Endothelial cell of umbilical vein (primary cell): ENCODE data around the gene CTU2. TPM values are rescaled to one million over a fixed set of nuclear protein-coding genes. Genes with fewer than 3 reads are reported as not detected.

Experiments
- BruUV-seq: library from RNA; stranded (reverse); fragments of 400-500 nt; replicated peaks from 2 replicates; lab custom pipeline; 2021; lab: Mats Ljungman, UMichigan
- CTCF ChIA-PET: fragments of 300-600, 350-600 bp; sonication (Branson Sonifier 250); formaldehyde crosslinking; loops from one replicate; lab custom pipeline; 2021; ENCODE audit warnings: antibody characterized with exemption, inconsistent platforms; lab: Charles Lee
- POLR2A ChIA-PET: fragments of 300-600, 350-600 bp; sonication (Branson Sonifier 250); formaldehyde crosslinking; loops from one replicate; lab custom pipeline; 2021; ENCODE audit warnings: antibody characterized with exemption, inconsistent platforms; lab: Charles Lee
- DNase-seq: peaks from one replicate; pipeline ENCODE4 v3.0.0-alpha.2; 2011; ENCODE audit warnings: low read depth, low spot score
- FAIRE-seq: peaks from 2 replicates; lab custom pipeline; 2011; peaks lifted over from hg19 to GRCh38; lab: Jason Lieb, UNC
- H2AFZ ChIP-seq: 2 replicates; pipeline ENCODE4 v1.6.0; 2012; ENCODE audit warnings: low read depth, low read length, control low read depth, inconsistent platforms
- H3K27ac ChIP-seq: 2 replicates; pipeline ENCODE4 v1.5.1; 2011; ENCODE audit warnings: low read depth, mild to moderate bottlenecking, control low read depth, low read length, moderate library complexity; ENCODE audit not compliant: insufficient read depth
- H3K27me3 ChIP-seq, 2 experiments: 2 replicates each; pipeline versions ENCODE4 v1.6.0 to v1.6.1; 2011; ENCODE audit warnings: low read length in 2 of 2, mixed read lengths in 1 of 2; ENCODE audit not compliant: control insufficient read depth in 2 of 2, insufficient read depth in 2 of 2
- H3K36me3 ChIP-seq, 2 experiments: 2 replicates in 1 of 2; 3 replicates in 1 of 2; pipeline ENCODE4 v1.5.1; 2011; ENCODE audit warnings: low read length in 2 of 2, mild to moderate bottlenecking in 1 of 2, moderate library complexity in 1 of 2; ENCODE audit not compliant: control insufficient read depth in 2 of 2, insufficient read depth in 2 of 2; ENCODE audit errors: extremely low read depth in 1 of 2
- H3K4me1 ChIP-seq: 3 replicates; pipeline ENCODE4 v1.5.1; 2011; ENCODE audit warnings: mild to moderate bottlenecking, low read length; ENCODE audit not compliant: control insufficient read depth, insufficient read depth; ENCODE audit errors: extremely low read depth
- H3K4me2 ChIP-seq: 2 replicates; pipeline ENCODE4 v1.6.1; 2011; ENCODE audit warnings: low read length, control low read depth, mixed read lengths; ENCODE audit not compliant: insufficient read depth
- H3K4me3 ChIP-seq, 3 experiments: fragments of 200-600 bp in 1 of 3; sonication (generic), shearing (Covaris generic) in 1 of 3; replicated peaks in 1 of 3; 2 replicates each; pipeline ENCODE4 v1.5.1; 2011 to 2016; ENCODE audit warnings: control low read depth in 3 of 3, low read length in 3 of 3, mild to moderate bottlenecking in 2 of 3, inconsistent platforms in 1 of 3, low read depth in 1 of 3, moderate library complexity in 1 of 3; ENCODE audit not compliant: insufficient read depth in 1 of 3
- H3K79me2 ChIP-seq: 2 replicates; pipeline ENCODE4 v1.6.0; 2012; ENCODE audit warnings: low read length, inconsistent platforms; ENCODE audit not compliant: control insufficient read depth, insufficient read depth
- H3K9ac ChIP-seq: replicated peaks from 2 replicates; pipeline ENCODE3; 2011; ENCODE audit warnings: low read length, control low read depth; ENCODE audit not compliant: insufficient read depth; ENCODE audit errors: extremely low read depth
- H3K9me1 ChIP-seq: replicated peaks from 3 replicates; pipeline ENCODE4 v1.6.0; 2011; ENCODE audit warnings: mild to moderate bottlenecking, low read length; ENCODE audit not compliant: control insufficient read depth, insufficient read depth; ENCODE audit errors: extremely low read depth
- H3K9me3 ChIP-seq: replicated peaks from 2 replicates; pipeline ENCODE4 v1.5.1; 2012; ENCODE audit warnings: low read length, inconsistent platforms; ENCODE audit not compliant: control insufficient read depth, insufficient read depth
- H4K20me1 ChIP-seq: replicated peaks from 2 replicates; pipeline ENCODE3; 2011; ENCODE audit warnings: mild to moderate bottlenecking, low read length; ENCODE audit not compliant: control insufficient read depth, insufficient read depth; ENCODE audit errors: extremely low read depth
- EZH2 ChIP-seq: IDR thresholded peaks from 2 replicates; pipeline ENCODE4 v1.6.1; 2012; ENCODE audit warnings: borderline replicate concordance, low read depth, mild to moderate bottlenecking, moderate library complexity, low read length, inconsistent platforms; ENCODE audit not compliant: severe bottlenecking
- FOS ChIP-seq: IDR thresholded peaks from 2 replicates; pipeline ENCODE4 v1.6.1; 2011; ENCODE audit warnings: mild to moderate bottlenecking, low read length, moderate library complexity, borderline replicate concordance; ENCODE audit not compliant: insufficient read depth
- GATA2 ChIP-seq: IDR thresholded peaks from 2 replicates; pipeline ENCODE4 v1.7.0; 2011; ENCODE audit warnings: low read depth, mild to moderate bottlenecking, moderate library complexity, mixed read lengths, low read length; ENCODE audit not compliant: insufficient read length, insufficient read depth
- JUN ChIP-seq: IDR thresholded peaks from 2 replicates; pipeline ENCODE4 v1.6.1; 2011; ENCODE audit warnings: borderline replicate concordance, low read depth; ENCODE audit not compliant: insufficient read length, insufficient read depth
- MYC ChIP-seq: IDR thresholded peaks from one replicate; pipeline ENCODE4 v1.6.1; 2011; ENCODE audit warnings: mild to moderate bottlenecking, low read depth, low read length
- POLR2A ChIP-seq: IDR thresholded peaks from 2 replicates; pipeline ENCODE4 v1.6.1; 2012; ENCODE audit warnings: low read depth, mild to moderate bottlenecking, control low read depth, low read length
- POLR2AphosphoS5 ChIP-seq: IDR thresholded peaks from 2 replicates; pipeline ENCODE4 v1.6.1; 2012; ENCODE audit warnings: low read depth, mild to moderate bottlenecking, control low read depth, low read length, moderate library complexity; ENCODE audit not compliant: insufficient read depth
- dilution Hi-C: fragments of 300-500 bp; cut with MboI; formaldehyde crosslinking; loops from one replicate; pipeline ENCODE4 v1.15.0; 2019; ENCODE audit warnings: low sequenced_read_pairs; ENCODE audit not compliant: extremely low pct_ligation_motif_present
- intact Hi-C: fragments of 100-400 bp; cut with micrococcal nuclease; formaldehyde crosslinking; loops from one replicate; pipeline ENCODE4 v1.10.0; 2022
- polyA plus RNA-seq, 4 experiments: library from polyadenylated mRNA; depleted of rRNA in 3 of 4; stranded (reverse) in 3 of 4; unstranded in 1 of 4; fragments of >200 nt; gene quantifications; 2 replicates each; pipeline versions ENCODE4 v1.2.1 to v1.2.3, GENCODE V29; 2011 to 2012; ENCODE audit warnings: missing spikeins in 1 of 4
- total RNA-seq: library from RNA; stranded (reverse); gene quantifications from 2 replicates; pipeline ENCODE4 v1.2.3, GENCODE V29; 2021
- TF ChIP-seq, protein P1 (sequence below): IDR thresholded peaks from 2 replicates; pipeline ENCODE4 v1.6.1; 2011; ENCODE audit not compliant: insufficient read depth, insufficient read length
- TF ChIP-seq, protein P2 (sequence below), 2 donors: IDR thresholded peaks; 1 replicate in 1 of 2; 2 replicates in 1 of 2; pipeline ENCODE4 v1.5.1; 2011; ENCODE audit warnings: low read length in 2 of 2, mild to moderate bottlenecking in 2 of 2, moderate library complexity in 2 of 2, control low read depth in 1 of 2, inconsistent platforms in 1 of 2, low read depth in 1 of 2; ENCODE audit not compliant: insufficient read depth in 1 of 2; ENCODE audit errors: extremely low read depth in 1 of 2

Gene CTU2
- total and polyA plus RNA-seq, 2 donors (not counting 3 experiments of a cell fraction or from before 2014, with no cell fraction given), result 26.1 to 33.7 TPM

DNA sequence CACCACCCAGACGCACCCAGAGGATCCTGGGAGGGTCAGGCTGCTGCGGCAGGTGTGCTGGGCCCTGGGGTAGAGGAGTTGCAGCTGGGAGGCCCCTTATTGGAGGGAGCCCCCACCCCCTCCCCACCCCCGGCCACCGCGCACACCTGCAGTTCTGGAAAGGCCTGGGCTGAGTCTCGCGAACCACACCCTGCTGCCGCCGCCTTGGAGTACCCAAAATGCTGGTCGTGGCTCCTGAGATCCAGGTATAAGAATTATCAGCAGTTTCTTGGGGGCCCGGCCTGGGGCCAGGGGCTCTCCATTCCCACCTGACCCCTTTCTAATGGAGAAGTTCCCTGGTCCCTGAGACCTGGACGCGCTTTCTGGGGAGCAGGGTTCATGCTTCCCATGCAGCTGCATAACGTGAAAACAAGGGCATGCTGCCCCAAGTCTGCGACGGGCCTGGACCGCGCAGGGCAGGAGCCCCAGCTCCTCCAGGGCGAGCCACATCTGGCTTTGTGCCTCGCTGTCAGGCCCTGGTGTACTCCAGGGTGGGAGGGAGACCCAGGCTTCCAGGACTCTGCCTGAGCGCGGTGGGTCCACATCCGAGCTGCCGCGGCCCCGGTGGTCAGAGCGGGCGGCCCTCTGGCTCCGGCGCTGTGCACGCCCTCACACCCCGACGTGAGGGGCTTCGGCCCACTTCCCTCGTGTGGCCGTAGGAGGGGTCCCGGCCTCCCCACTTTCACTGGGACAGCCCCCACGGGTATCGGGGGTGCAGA, 12.7 kb upstream of the CTU2 start:
- Histone ChIP-seq H3K9me3 (no peaks in the 10 kb centered on the region), H3K79me2 (no peaks in the 10 kb centered on the region), H3K4me2 (no peak overlapping the region), H3K36me3 (peaks cover 4 to 11% of the 10 kb centered on the region in 2 experiments), H3K27ac (no peak overlapping the region), H2AFZ (no peak overlapping the region), H4K20me1 (no peaks in the 10 kb centered on the region), H3K9ac (no peak overlapping the region), H3K9me1 (no peaks in the 10 kb centered on the region), H3K27me3 (no peaks in the 10 kb centered on the region), H3K4me3 (no peak overlapping the region), H3K4me1 (no peaks in the 10 kb centered on the region)
- no TSS peak for BruUV-seq
- ChIA-PET CTCF (no interaction called here), POLR2A (no interaction called here)
- FAIRE-seq, result no peak
- TF ChIP-seq POLR2AphosphoS5 (no peak), JUN (no peak), EZH2 (no peak), POLR2A (no peak), MYC (no peak), GATA2 (no peak), FOS (no peak)
- TF ChIP-seq, protein P1, sequence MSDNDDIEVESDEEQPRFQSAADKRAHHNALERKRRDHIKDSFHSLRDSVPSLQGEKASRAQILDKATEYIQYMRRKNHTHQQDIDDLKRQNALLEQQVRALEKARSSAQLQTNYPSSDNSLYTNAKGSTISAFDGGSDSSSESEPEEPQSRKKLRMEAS, result no peak
- TF ChIP-seq, protein P2, sequence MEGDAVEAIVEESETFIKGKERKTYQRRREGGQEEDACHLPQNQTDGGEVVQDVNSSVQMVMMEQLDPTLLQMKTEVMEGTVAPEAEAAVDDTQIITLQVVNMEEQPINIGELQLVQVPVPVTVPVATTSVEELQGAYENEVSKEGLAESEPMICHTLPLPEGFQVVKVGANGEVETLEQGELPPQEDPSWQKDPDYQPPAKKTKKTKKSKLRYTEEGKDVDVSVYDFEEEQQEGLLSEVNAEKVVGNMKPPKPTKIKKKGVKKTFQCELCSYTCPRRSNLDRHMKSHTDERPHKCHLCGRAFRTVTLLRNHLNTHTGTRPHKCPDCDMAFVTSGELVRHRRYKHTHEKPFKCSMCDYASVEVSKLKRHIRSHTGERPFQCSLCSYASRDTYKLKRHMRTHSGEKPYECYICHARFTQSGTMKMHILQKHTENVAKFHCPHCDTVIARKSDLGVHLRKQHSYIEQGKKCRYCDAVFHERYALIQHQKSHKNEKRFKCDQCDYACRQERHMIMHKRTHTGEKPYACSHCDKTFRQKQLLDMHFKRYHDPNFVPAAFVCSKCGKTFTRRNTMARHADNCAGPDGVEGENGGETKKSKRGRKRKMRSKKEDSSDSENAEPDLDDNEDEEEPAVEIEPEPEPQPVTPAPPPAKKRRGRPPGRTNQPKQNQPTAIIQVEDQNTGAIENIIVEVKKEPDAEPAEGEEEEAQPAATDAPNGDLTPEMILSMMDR (IDR thresholded peaks at IDR 0.05; ENCODE audit: extremely low read depth in 1 of 2, insufficient read depth in 1 of 2, low read depth in 1 of 2, low read length in 2 of 2), result no peak
- no peak for DNase-seq
- dilution Hi-C loops, result no loop called here
- intact Hi-C loops, result no loop called here
